Keratinocyte (primary cell): Measurements from ENCODE around the gene MYO16.

Experiments used
- CTCF ChIP-seq, 3 experiments: IDR thresholded peaks in 1 of 3; conservative IDR thresholded peaks in 1 of 3; optimal IDR thresholded peaks in 1 of 3; 2 replicates in 2 of 3; 3 replicates in 1 of 3; pipeline versions ENCODE3 to v1.5.1; 2011; ENCODE audit warnings: low read length in 3 of 3, mild to moderate bottlenecking in 3 of 3, moderate library complexity in 2 of 3, control low read depth in 1 of 3, inconsistent platforms in 1 of 3; ENCODE audit not compliant: insufficient read depth in 2 of 3; ENCODE audit errors: extremely low read depth in 1 of 3
- EZH2 ChIP-seq: IDR thresholded peaks from one replicate; pipeline ENCODE4 v1.6.1; 2012; ENCODE audit warnings: inconsistent platforms, mild to moderate bottlenecking, low read length, moderate library complexity

GRCh38 chr13:109123971-109124370, 494.6 kb downstream of the MYO16 start:
- TF ChIP-seq CTCF (optimal IDR thresholded peaks at IDR 0.05 in 1 of 3, IDR thresholded peaks at IDR 0.05 in 1 of 3, conservative IDR thresholded peaks at IDR 0.05 in 1 of 3; ENCODE audit: extremely low read depth in 1 of 3, insufficient read depth in 2 of 3, low read length in 3 of 3) (no peak), EZH2 (no peak)
